Kidney epithelial cell (primary cell): ENCODE results near the gene RXRA. TPM values are rescaled to one million over a fixed set of nuclear protein-coding genes. Genes with fewer than 3 reads are reported as not detected.

Experiments used
- DNase-seq: peaks from one replicate; pipeline ENCODE4 v3.0.0-alpha.2; 2010; ENCODE audit warnings: low read depth
- H3K27me3 ChIP-seq: 2 replicates; pipeline ENCODE4 v1.6.0; 2011; ENCODE audit warnings: low read length; ENCODE audit not compliant: control insufficient read depth, insufficient read depth
- H3K36me3 ChIP-seq: 2 replicates; pipeline ENCODE4 v1.5.1; 2011; ENCODE audit warnings: low read length; ENCODE audit not compliant: control insufficient read depth, insufficient read depth
- H3K4me3 ChIP-seq: 2 replicates; pipeline ENCODE4 v1.5.1; 2011; ENCODE audit warnings: low read depth, mild to moderate bottlenecking, control low read depth, low read length
- total RNA-seq: library from RNA; depleted of rRNA; stranded (reverse); fragments of >200 nt; gene quantifications from 2 replicates; pipeline ENCODE4 v1.2.3, GENCODE V29; 2015
- TF ChIP-seq, protein P1 (sequence below): IDR thresholded peaks from 2 replicates; pipeline ENCODE4 v1.5.1; 2011; ENCODE audit warnings: mild to moderate bottlenecking, moderate library complexity, low read length, control low read depth, inconsistent platforms; ENCODE audit not compliant: insufficient read depth, poor library complexity, severe bottlenecking

Gene RXRA
- total RNA-seq, 1 donor from 2014 or later, result 15.0 TPM

- Histone ChIP-seq H3K27me3 (peaks cover 14% of the 10 kb centered on the region), H3K36me3 (no peaks in the 10 kb centered on the region), H3K4me3 (no peak overlapping the region)
- TF ChIP-seq, protein P1, sequence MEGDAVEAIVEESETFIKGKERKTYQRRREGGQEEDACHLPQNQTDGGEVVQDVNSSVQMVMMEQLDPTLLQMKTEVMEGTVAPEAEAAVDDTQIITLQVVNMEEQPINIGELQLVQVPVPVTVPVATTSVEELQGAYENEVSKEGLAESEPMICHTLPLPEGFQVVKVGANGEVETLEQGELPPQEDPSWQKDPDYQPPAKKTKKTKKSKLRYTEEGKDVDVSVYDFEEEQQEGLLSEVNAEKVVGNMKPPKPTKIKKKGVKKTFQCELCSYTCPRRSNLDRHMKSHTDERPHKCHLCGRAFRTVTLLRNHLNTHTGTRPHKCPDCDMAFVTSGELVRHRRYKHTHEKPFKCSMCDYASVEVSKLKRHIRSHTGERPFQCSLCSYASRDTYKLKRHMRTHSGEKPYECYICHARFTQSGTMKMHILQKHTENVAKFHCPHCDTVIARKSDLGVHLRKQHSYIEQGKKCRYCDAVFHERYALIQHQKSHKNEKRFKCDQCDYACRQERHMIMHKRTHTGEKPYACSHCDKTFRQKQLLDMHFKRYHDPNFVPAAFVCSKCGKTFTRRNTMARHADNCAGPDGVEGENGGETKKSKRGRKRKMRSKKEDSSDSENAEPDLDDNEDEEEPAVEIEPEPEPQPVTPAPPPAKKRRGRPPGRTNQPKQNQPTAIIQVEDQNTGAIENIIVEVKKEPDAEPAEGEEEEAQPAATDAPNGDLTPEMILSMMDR, result no peak
- no peak for DNase-seq
These were observed 38.4 kb upstream of the RXRA start for GRCh38 chr9:134287591-134288491.

GRCh38 chr9:134288746-134289145 is 37.5 kb upstream of the RXRA start:
- no peak for DNase-seq
- TF ChIP-seq, protein P1, result no peak
- Histone ChIP-seq H3K4me3 (no peak overlapping the region), H3K36me3 (no peaks in the 10 kb centered on the region), H3K27me3 (peaks cover 18% of the 10 kb centered on the region)

DNA sequence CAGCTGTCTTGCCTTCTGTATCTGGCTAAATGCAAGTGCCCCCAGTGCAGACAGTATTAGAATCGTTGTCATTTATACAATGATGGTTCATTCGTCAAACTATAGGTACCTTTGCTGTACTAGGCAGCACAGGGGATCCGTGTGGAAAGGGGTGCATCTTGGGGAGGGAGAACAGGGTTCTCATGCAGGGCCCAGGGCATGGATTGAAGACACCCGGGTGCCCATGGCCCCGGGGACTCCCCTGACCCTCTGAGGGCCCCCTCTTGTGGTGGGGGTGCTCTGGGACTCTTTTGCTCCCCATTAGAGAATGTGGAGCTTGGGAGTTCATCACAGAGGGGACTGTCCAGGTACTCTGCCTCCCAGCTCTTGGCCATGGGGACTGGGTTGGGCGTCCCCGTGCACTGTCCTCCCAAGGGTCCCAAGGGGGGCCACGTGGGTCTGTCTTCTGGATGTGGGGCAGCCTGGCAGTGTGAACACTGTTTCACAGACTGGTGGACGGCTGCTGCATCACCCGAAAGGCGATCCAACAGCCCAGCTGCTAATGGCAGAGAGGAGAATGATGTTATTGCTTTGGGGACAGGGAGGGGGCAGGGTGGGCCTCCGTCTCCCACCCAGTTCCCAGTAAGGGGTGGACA is 36.9 kb upstream of the RXRA start:
- TF ChIP-seq, protein P1, result no peak
- Histone ChIP-seq H3K4me3 (no peak overlapping the region), H3K27me3 (peaks cover 23% of the 10 kb centered on the region), H3K36me3 (no peaks in the 10 kb centered on the region)
- no peak for DNase-seq

DNA sequence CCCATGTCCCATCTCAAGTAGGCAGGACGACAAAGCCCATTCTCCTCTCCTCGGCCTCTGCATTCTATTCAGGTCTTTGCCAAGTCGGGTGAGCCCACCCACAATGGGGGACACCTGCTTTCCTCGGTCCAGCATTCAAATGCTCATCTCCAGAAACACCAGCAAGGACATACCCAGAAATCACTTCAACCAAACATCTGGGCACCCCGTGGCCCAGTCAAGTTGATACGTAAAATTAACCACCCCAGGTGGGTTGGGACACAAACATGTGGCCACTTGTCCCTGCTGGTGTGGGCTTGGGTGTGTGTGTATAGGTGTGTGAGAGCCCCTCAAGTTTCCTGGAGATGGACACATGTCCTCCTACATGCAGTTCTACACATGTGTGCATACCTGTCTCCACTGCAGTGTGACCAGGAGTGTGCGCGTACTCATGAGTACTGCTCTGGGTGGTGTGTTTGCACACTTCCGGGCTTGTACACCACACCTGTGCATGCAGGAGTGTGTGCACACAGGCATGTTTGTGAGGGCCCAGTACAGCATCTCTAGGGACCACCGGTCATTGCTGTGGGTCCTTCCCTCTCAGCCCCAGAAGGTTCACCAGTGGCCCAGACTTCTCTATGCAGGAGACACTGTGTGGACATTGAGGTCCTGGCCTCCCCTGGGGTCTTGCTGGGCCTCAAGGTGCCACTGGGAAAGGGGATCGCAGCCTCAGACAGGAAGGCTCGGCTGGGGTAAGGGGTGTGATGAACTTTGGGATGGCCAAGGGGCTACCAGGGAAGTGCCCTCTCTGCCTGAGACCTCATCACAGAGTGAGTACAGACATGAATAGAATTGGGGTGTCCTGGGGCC is 35.4 kb upstream of the RXRA start:
- peaks cover 37% of the 10 kb centered on the region for H3K27me3 ChIP-seq
- H3K4me3 ChIP-seq, result no peak overlapping the region
- DNase-seq, result no peak
- H3K36me3 ChIP-seq, result no peaks in the 10 kb centered on the region
- TF ChIP-seq, protein P1, result no peak

- Histone ChIP-seq H3K36me3 (no peaks in the 10 kb centered on the region), H3K4me3 (no peak overlapping the region), H3K27me3 (peaks cover 43% of the 10 kb centered on the region)
- TF ChIP-seq, protein P1, result no peak
- DNase-seq, result no peak
These were observed 34.8 kb upstream of the RXRA start for GRCh38 chr9:134291452-134291881.
